Esophagus muscularis mucosa (tissue), 4 donors: ENCODE data around the gene GNAT3.

ENCODE experiments used
- EP300 ChIP-seq: sonication (generic); formaldehyde crosslinking; IDR thresholded peaks from one replicate; pipeline ENCODE4 v1.6.1; 2017; ENCODE audit warnings: antibody characterized with exemption
- POLR2A ChIP-seq: fragments of 450-650 bp; IDR thresholded peaks from one replicate; pipeline ENCODE4 v1.6.1; 2017; ENCODE audit warnings: antibody characterized with exemption, moderate library complexity, mild to moderate bottlenecking, low read depth
- POLR2AphosphoS5 ChIP-seq, 2 donors: sonication (generic); formaldehyde crosslinking; IDR thresholded peaks; one replicate each; pipeline ENCODE4 v1.6.1; 2017; ENCODE audit warnings: antibody characterized with exemption in 2 of 2
- TF ChIP-seq, protein P1 (sequence below), 3 experiments: fragments of 200-600 bp in 2 of 3; fragments of 450-650 bp in 1 of 3; sonication (generic) in 2 of 3; IDR thresholded peaks; one replicate each; pipeline ENCODE4 v1.5.1; 2017 to 2019; ENCODE audit warnings: antibody characterized with exemption in 3 of 3, mild to moderate bottlenecking in 2 of 3, moderate library complexity in 1 of 3

- TF ChIP-seq, protein P1, sequence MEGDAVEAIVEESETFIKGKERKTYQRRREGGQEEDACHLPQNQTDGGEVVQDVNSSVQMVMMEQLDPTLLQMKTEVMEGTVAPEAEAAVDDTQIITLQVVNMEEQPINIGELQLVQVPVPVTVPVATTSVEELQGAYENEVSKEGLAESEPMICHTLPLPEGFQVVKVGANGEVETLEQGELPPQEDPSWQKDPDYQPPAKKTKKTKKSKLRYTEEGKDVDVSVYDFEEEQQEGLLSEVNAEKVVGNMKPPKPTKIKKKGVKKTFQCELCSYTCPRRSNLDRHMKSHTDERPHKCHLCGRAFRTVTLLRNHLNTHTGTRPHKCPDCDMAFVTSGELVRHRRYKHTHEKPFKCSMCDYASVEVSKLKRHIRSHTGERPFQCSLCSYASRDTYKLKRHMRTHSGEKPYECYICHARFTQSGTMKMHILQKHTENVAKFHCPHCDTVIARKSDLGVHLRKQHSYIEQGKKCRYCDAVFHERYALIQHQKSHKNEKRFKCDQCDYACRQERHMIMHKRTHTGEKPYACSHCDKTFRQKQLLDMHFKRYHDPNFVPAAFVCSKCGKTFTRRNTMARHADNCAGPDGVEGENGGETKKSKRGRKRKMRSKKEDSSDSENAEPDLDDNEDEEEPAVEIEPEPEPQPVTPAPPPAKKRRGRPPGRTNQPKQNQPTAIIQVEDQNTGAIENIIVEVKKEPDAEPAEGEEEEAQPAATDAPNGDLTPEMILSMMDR (IDR thresholded peaks at IDR 0.05): no peak
- TF ChIP-seq POLR2A: no peak
- no peak for TF ChIP-seq POLR2AphosphoS5 (IDR thresholded peaks at IDR 0.05)
- no peak for TF ChIP-seq EP300
These were observed 96.8 kb downstream of the GNAT3 start for GRCh38 chr7:80415114-80415513.
